H9 (cell line): ENCODE data around the gene NDST1. TPM values are rescaled to one million over a fixed set of nuclear protein-coding genes. Genes with fewer than 3 reads are reported as not detected.

Experiments used
- DNase-seq: peaks from one replicate; pipeline ENCODE4 v3.0.0-alpha.2; 2017
- H2AFZ ChIP-seq: one replicate; pipeline ENCODE4 v1.6.1; 2013; ENCODE audit warnings: mild to moderate bottlenecking, low read length, control low read depth, moderate library complexity
- H2AK5ac ChIP-seq: 2 replicates; pipeline ENCODE4 v1.6.1; 2013; ENCODE audit warnings: low read length, control low read depth, mixed read lengths; ENCODE audit not compliant: insufficient read length
- H2BK120ac ChIP-seq: one replicate; pipeline ENCODE4 v1.6.1; 2013; ENCODE audit warnings: low read depth, mild to moderate bottlenecking, low read length, control low read depth, inconsistent platforms; ENCODE audit not compliant: poor library complexity, severe bottlenecking
- H2BK12ac ChIP-seq: 2 replicates; pipeline ENCODE4 v1.6.1; 2013; ENCODE audit warnings: low read length, control low read depth, mixed read lengths, low read depth; ENCODE audit not compliant: insufficient read length
- H2BK15ac ChIP-seq: 2 replicates; pipeline ENCODE4 v1.6.1; 2013; ENCODE audit warnings: low read depth, low read length, control low read depth
- H2BK20ac ChIP-seq: one replicate; pipeline ENCODE4 v1.6.1; 2013; ENCODE audit warnings: low read depth, mild to moderate bottlenecking, low read length, control low read depth, inconsistent platforms; ENCODE audit not compliant: poor library complexity, severe bottlenecking
- H2BK5ac ChIP-seq: 2 replicates; pipeline ENCODE4 v1.6.1; 2013; ENCODE audit warnings: low read length, control low read depth, mixed read lengths; ENCODE audit not compliant: insufficient read length
- H3K14ac ChIP-seq: 2 replicates; pipeline ENCODE4 v1.6.1; 2013; ENCODE audit warnings: low read length, control low read depth; ENCODE audit not compliant: insufficient read depth
- H3K18ac ChIP-seq: 2 replicates; pipeline ENCODE4 v1.6.1; 2013; ENCODE audit warnings: low read depth, mild to moderate bottlenecking, mixed read lengths, low read length, control low read depth; ENCODE audit not compliant: insufficient read length
- H3K23ac ChIP-seq: 2 replicates; pipeline ENCODE4 v1.6.1; 2013; ENCODE audit warnings: low read length, control low read depth, mixed read lengths, low read depth; ENCODE audit not compliant: insufficient read length
- H3K23me2 ChIP-seq: 2 replicates; pipeline ENCODE4 v1.6.1; 2013; ENCODE audit warnings: low read depth, mild to moderate bottlenecking, mixed read lengths, low read length, control low read depth; ENCODE audit not compliant: insufficient read length, poor library complexity, severe bottlenecking
- H3K27ac ChIP-seq: 2 replicates; pipeline ENCODE4 v1.5.1; 2013; ENCODE audit warnings: low read length, control low read depth, mixed read lengths, low read depth; ENCODE audit not compliant: insufficient read length
- H3K27me3 ChIP-seq: 2 replicates; pipeline ENCODE4 v1.6.1; 2013; ENCODE audit warnings: low read length, control low read depth, inconsistent platforms; ENCODE audit not compliant: insufficient read depth
- H3K4ac ChIP-seq: 2 replicates; pipeline ENCODE4 v1.6.1; 2013; ENCODE audit warnings: low read depth, mild to moderate bottlenecking, control low read depth, inconsistent platforms, low read length, moderate library complexity
- H3K4me1 ChIP-seq: 2 replicates; pipeline ENCODE4 v1.6.1; 2013; ENCODE audit warnings: low read length, control low read depth, inconsistent platforms; ENCODE audit not compliant: insufficient read depth
- H3K4me2 ChIP-seq: 2 replicates; pipeline ENCODE4 v1.6.1; 2013; ENCODE audit warnings: low read length, control low read depth, mixed read lengths; ENCODE audit not compliant: insufficient read length, insufficient read depth
- H3K56ac ChIP-seq: 2 replicates; pipeline ENCODE4 v1.6.1; 2013; ENCODE audit warnings: low read depth, mild to moderate bottlenecking, mixed read lengths, low read length, control low read depth; ENCODE audit not compliant: insufficient read length
- H3K79me1 ChIP-seq: 2 replicates; pipeline ENCODE4 v1.6.1; 2013; ENCODE audit warnings: low read depth, mild to moderate bottlenecking, moderate library complexity, low read length, control low read depth, inconsistent platforms; ENCODE audit not compliant: insufficient read depth, poor library complexity, severe bottlenecking
- H3K79me2 ChIP-seq: 2 replicates; pipeline ENCODE4 v1.6.1; 2013; ENCODE audit warnings: low read length, control low read depth, inconsistent platforms; ENCODE audit not compliant: insufficient read depth
- H3K9ac ChIP-seq: 2 replicates; pipeline ENCODE4 v1.6.1; 2013; ENCODE audit warnings: low read length, control low read depth, mixed read lengths; ENCODE audit not compliant: insufficient read length; ENCODE audit errors: extremely low read depth
- H3K9me3 ChIP-seq: one replicate; pipeline ENCODE4 v1.6.1; 2013; ENCODE audit warnings: low read depth, low read length, inconsistent platforms; ENCODE audit not compliant: control insufficient read depth
- H3T11ph ChIP-seq: one replicate; pipeline ENCODE4 v1.6.1; 2013; ENCODE audit warnings: mild to moderate bottlenecking, low read length, control low read depth, inconsistent platforms
- H4K20me1 ChIP-seq: one replicate; pipeline ENCODE4 v1.6.1; 2013; ENCODE audit not compliant: control insufficient read depth, insufficient read length, insufficient read depth
- H4K5ac ChIP-seq: 2 replicates; pipeline ENCODE4 v1.6.1; 2013; ENCODE audit warnings: low read depth, mild to moderate bottlenecking, mixed read lengths, low read length, control low read depth; ENCODE audit not compliant: insufficient read length
- H4K8ac ChIP-seq: replicated peaks from 2 replicates; pipeline ENCODE4 v1.6.1; 2013; ENCODE audit warnings: low read length, control low read depth, mixed read lengths, low read depth; ENCODE audit not compliant: insufficient read length
- H4K91ac ChIP-seq: 2 replicates; pipeline ENCODE4 v1.6.1; 2013; ENCODE audit warnings: low read depth, mild to moderate bottlenecking, moderate library complexity, mixed read lengths, low read length, control low read depth; ENCODE audit not compliant: insufficient read length
- H3K27ac Mint-ChIP-seq, 3 experiments: 2 replicates in 2 of 3; 3 replicates in 1 of 3; pipeline ENCODE4 v1.8.0; 2020 to 2021; ENCODE audit warnings: mixed read lengths in 3 of 3, mild to moderate bottlenecking in 1 of 3, moderate library complexity in 1 of 3
- H3K27me3 Mint-ChIP-seq: 2 replicates; pipeline ENCODE4 v1.8.0; 2021; ENCODE audit warnings: low read depth, mild to moderate bottlenecking, moderate library complexity, mixed read lengths
- H3K36me3 Mint-ChIP-seq, 3 experiments: 2 replicates in 2 of 3; 3 replicates in 1 of 3; pipeline ENCODE4 v1.8.0; 2020 to 2021; ENCODE audit warnings: low read depth in 3 of 3, mixed read lengths in 3 of 3; ENCODE audit not compliant: insufficient read depth in 1 of 3
- H3K4me1 Mint-ChIP-seq, 2 experiments: 2 replicates each; pipeline ENCODE4 v1.8.0; 2020; ENCODE audit warnings: mixed read lengths in 2 of 2
- H3K4me3 Mint-ChIP-seq, 2 experiments: 2 replicates in 1 of 2; 3 replicates in 1 of 2; pipeline ENCODE4 v1.8.0; 2020 to 2021; ENCODE audit warnings: mild to moderate bottlenecking in 2 of 2, mixed read lengths in 2 of 2, moderate library complexity in 1 of 2
- H3K9me3 Mint-ChIP-seq, 2 experiments: 2 replicates in 1 of 2; 3 replicates in 1 of 2; pipeline ENCODE4 v1.8.0; 2020; ENCODE audit warnings: mild to moderate bottlenecking in 2 of 2, mixed read lengths in 2 of 2, moderate library complexity in 1 of 2
- WGBS: extraction: QIAGEN DNeasy Blood & Tissue Kit; methylation state at CpG from one replicate; pipeline ENCODE4 v1.1.7; 2013; ENCODE audit warnings: missing lambda C conversion rate, low lambda C conversion rate, mixed read lengths; ENCODE audit not compliant: insufficient read length; ENCODE audit errors: extremely low coverage; 5-methylcytosine and 5-hydroxymethylcytosine counted together
- total RNA-seq: library from RNA; stranded (reverse); gene quantifications from 2 replicates; pipeline ENCODE4 v1.2.1, GENCODE V29; 2021
- TF ChIP-seq, protein P1 (sequence below): fragments of 200-600 bp; sonication (generic); conservative IDR thresholded peaks from 3 replicates; pipeline ENCODE4 v1.8.0; 2021; ENCODE audit warnings: antibody characterized with exemption, mild to moderate bottlenecking

The NDST1 gene
- total RNA-seq, 1 experiment from 2014 or later = 65.5 TPM

GRCh38 chr5:150500905-150501304 is 7.0 kb upstream of the NDST1 start:
- Histone ChIP-seq H3K9me3 (no peaks in the 10 kb centered on the region), H3K9ac (no peak overlapping the region)
- peaks cover 0 to 11% (median 1%) of the 10 kb centered on the region in 3 experiments; a peak in 4 of 7 replicates for H3K36me3 Mint-ChIP-seq

More at GRCh38 chr5:150500905-150501304, 7.0 kb upstream of the NDST1 start:
- no peak overlapping the region for H2BK20ac ChIP-seq
- H4K20me1 ChIP-seq = no peaks in the 10 kb centered on the region
- H3K27ac ChIP-seq = no peak overlapping the region
- no peak overlapping the region for H3K18ac ChIP-seq
- WGBS = no CpG with 5 or more reads among the region's 8 CpGs
- H2BK12ac ChIP-seq = no peak overlapping the region
- no peak overlapping the region for H3K23ac ChIP-seq
- no peaks in the 10 kb centered on the region for H3K23me2 ChIP-seq
- H3K4me1 ChIP-seq = peaks cover 8% of the 10 kb centered on the region
- H3K4ac ChIP-seq = no peak overlapping the region
- TF ChIP-seq, protein P1, sequence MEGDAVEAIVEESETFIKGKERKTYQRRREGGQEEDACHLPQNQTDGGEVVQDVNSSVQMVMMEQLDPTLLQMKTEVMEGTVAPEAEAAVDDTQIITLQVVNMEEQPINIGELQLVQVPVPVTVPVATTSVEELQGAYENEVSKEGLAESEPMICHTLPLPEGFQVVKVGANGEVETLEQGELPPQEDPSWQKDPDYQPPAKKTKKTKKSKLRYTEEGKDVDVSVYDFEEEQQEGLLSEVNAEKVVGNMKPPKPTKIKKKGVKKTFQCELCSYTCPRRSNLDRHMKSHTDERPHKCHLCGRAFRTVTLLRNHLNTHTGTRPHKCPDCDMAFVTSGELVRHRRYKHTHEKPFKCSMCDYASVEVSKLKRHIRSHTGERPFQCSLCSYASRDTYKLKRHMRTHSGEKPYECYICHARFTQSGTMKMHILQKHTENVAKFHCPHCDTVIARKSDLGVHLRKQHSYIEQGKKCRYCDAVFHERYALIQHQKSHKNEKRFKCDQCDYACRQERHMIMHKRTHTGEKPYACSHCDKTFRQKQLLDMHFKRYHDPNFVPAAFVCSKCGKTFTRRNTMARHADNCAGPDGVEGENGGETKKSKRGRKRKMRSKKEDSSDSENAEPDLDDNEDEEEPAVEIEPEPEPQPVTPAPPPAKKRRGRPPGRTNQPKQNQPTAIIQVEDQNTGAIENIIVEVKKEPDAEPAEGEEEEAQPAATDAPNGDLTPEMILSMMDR = no peak
- no peak overlapping the region for H3K56ac ChIP-seq
- no peak overlapping the region for H4K91ac ChIP-seq
- no peak overlapping the region for H2AK5ac ChIP-seq
- H3T11ph ChIP-seq = no peak overlapping the region
- no peak for DNase-seq
- H2BK15ac ChIP-seq = no peak overlapping the region
- H3K14ac ChIP-seq = no peak overlapping the region
- H3K4me1 Mint-ChIP-seq = peaks cover 61 to 63% of the 10 kb centered on the region in 2 experiments
- H3K9me3 Mint-ChIP-seq = no peaks in the 10 kb centered on the region
- H3K27me3 ChIP-seq = no peaks in the 10 kb centered on the region
- no peaks in the 10 kb centered on the region for H3K27me3 Mint-ChIP-seq
- no peak overlapping the region for H4K5ac ChIP-seq
- H3K79me1 ChIP-seq = peaks cover 10% of the 10 kb centered on the region
- H3K4me2 ChIP-seq = no peak overlapping the region
- no peak overlapping the region for H2AFZ ChIP-seq
- H3K4me3 Mint-ChIP-seq = no peak overlapping the region
- peaks cover 14% of the 10 kb centered on the region; the same call in 1 of the 2 replicates for H3K79me2 ChIP-seq
- H2BK5ac ChIP-seq = no peak overlapping the region
- H3K27ac Mint-ChIP-seq = peak overlapping the region in 2 of 3 experiments; percentile 23 to 80; a peak in 1 of 7 replicates
- no peak overlapping the region for H2BK120ac ChIP-seq
- no peak overlapping the region for H4K8ac ChIP-seq
